ENCODE results near the gene HDGF. TPM values are rescaled to one million over a fixed set of nuclear protein-coding genes. Genes with fewer than 3 reads are reported as not detected.

Gene HDGF
- total and polyA plus RNA-seq, 2 donors (not counting 1 experiment from before 2014, with no cell fraction given), result 99.1 to 138 TPM

- H3K4me2 ChIP-seq (ENCODE audit: extremely low read depth, insufficient read depth, low read length), result peak overlapping the region; percentile 59
Measured at GRCh38 chr1:156703336-156703735, 48.1 kb downstream of the HDGF start.

GRCh38 chr1:156700736-156701531 lies 50.5 kb downstream of the HDGF start:
- no peaks in the 10 kb centered on the region for H3K79me2 ChIP-seq (ENCODE audit: control insufficient read depth, insufficient read depth, low read length)
- no peaks in the 10 kb centered on the region for H3K9me3 ChIP-seq (ENCODE audit: control insufficient read depth, insufficient read depth, low read depth, low read length)
- TF ChIP-seq EZH2 (IDR thresholded peaks at IDR 0.05; ENCODE audit: low read length, missing control alignments), result no peak
- TF ChIP-seq, protein P1, sequence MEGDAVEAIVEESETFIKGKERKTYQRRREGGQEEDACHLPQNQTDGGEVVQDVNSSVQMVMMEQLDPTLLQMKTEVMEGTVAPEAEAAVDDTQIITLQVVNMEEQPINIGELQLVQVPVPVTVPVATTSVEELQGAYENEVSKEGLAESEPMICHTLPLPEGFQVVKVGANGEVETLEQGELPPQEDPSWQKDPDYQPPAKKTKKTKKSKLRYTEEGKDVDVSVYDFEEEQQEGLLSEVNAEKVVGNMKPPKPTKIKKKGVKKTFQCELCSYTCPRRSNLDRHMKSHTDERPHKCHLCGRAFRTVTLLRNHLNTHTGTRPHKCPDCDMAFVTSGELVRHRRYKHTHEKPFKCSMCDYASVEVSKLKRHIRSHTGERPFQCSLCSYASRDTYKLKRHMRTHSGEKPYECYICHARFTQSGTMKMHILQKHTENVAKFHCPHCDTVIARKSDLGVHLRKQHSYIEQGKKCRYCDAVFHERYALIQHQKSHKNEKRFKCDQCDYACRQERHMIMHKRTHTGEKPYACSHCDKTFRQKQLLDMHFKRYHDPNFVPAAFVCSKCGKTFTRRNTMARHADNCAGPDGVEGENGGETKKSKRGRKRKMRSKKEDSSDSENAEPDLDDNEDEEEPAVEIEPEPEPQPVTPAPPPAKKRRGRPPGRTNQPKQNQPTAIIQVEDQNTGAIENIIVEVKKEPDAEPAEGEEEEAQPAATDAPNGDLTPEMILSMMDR (conservative IDR thresholded peaks at IDR 0.05 in 1 of 2, IDR thresholded peaks at IDR 0.05 in 1 of 2; ENCODE audit: low read depth in 1 of 2, low read length in 2 of 2), result no peak
- no peak overlapping the region for H3K4me3 ChIP-seq (replicated peaks in 1 of 4; ENCODE audit: control extremely low read depth in 1 of 4, insufficient read depth in 1 of 4, low read depth in 3 of 4, low read length in 4 of 4)
- H4K20me1 ChIP-seq (ENCODE audit: control insufficient read depth, extremely low read depth, insufficient read depth, low read length), result no peaks in the 10 kb centered on the region
- H3K27me3 ChIP-seq (ENCODE audit: control insufficient read depth, insufficient read depth, low read length), result no peaks in the 10 kb centered on the region
- peaks cover 4% of the 10 kb centered on the region for H3K4me1 ChIP-seq (ENCODE audit: control insufficient read depth, extremely low read depth, insufficient read depth, low read length)
- no peak overlapping the region for H3K27ac ChIP-seq (ENCODE audit: insufficient read depth, low read length)
- H3K4me2 ChIP-seq (ENCODE audit: extremely low read depth, insufficient read depth, low read length), result no peak overlapping the region
- H3K36me3 ChIP-seq (ENCODE audit: control insufficient read depth, insufficient read depth, low read length), result peaks cover 8% of the 10 kb centered on the region
- no peak overlapping the region for H3K9ac ChIP-seq (ENCODE audit: insufficient read depth, low read length)
- no peak for DNase-seq (ENCODE audit: low read depth in 2 of 2)
- H2AFZ ChIP-seq (ENCODE audit: low read length), result no peak overlapping the region

More at GRCh38 chr1:156703336-156703735, 48.1 kb downstream of the HDGF start:
- peaks cover 21% of the 10 kb centered on the region for H3K4me1 ChIP-seq (ENCODE audit: control insufficient read depth, extremely low read depth, insufficient read depth, low read length)
- no peak overlapping the region for H3K9ac ChIP-seq (ENCODE audit: insufficient read depth, low read length)
- H4K20me1 ChIP-seq (ENCODE audit: control insufficient read depth, extremely low read depth, insufficient read depth, low read length), result no peaks in the 10 kb centered on the region
- peak overlapping the region in 3 of 4 experiments; percentile 36 to 69 (median 65) for H3K4me3 ChIP-seq (replicated peaks in 1 of 4; ENCODE audit: control extremely low read depth in 1 of 4, insufficient read depth in 1 of 4, low read depth in 3 of 4, low read length in 4 of 4)
- no peak overlapping the region for H2AFZ ChIP-seq (ENCODE audit: low read length)
- no peaks in the 10 kb centered on the region for H3K79me2 ChIP-seq (ENCODE audit: control insufficient read depth, insufficient read depth, low read length)
- H3K36me3 ChIP-seq (ENCODE audit: control insufficient read depth, insufficient read depth, low read length), result peaks cover 8% of the 10 kb centered on the region
- no peaks in the 10 kb centered on the region for H3K9me3 ChIP-seq (ENCODE audit: control insufficient read depth, insufficient read depth, low read depth, low read length)
- no peaks in the 10 kb centered on the region for H3K27me3 ChIP-seq (ENCODE audit: control insufficient read depth, insufficient read depth, low read length)
- DNase-seq (ENCODE audit: low read depth in 2 of 2), result no peak
- H3K27ac ChIP-seq (ENCODE audit: insufficient read depth, low read length), result no peak overlapping the region
- TF ChIP-seq, protein P1 (conservative IDR thresholded peaks at IDR 0.05 in 1 of 2, IDR thresholded peaks at IDR 0.05 in 1 of 2; ENCODE audit: low read depth in 1 of 2, low read length in 2 of 2), result no peak
- no peak for TF ChIP-seq EZH2 (IDR thresholded peaks at IDR 0.05; ENCODE audit: low read length, missing control alignments)

- Histone ChIP-seq H3K9me3 (ENCODE audit: control insufficient read depth, insufficient read depth, low read depth, low read length) (no peaks in the 10 kb centered on the region), H3K36me3 (ENCODE audit: control insufficient read depth, insufficient read depth, low read length) (peaks cover 8% of the 10 kb centered on the region), H3K79me2 (ENCODE audit: control insufficient read depth, insufficient read depth, low read length) (no peaks in the 10 kb centered on the region), H4K20me1 (ENCODE audit: control insufficient read depth, extremely low read depth, insufficient read depth, low read length) (no peaks in the 10 kb centered on the region), H3K9ac (ENCODE audit: insufficient read depth, low read length) (no peak overlapping the region), H3K4me2 (ENCODE audit: extremely low read depth, insufficient read depth, low read length) (no peak overlapping the region), H3K27me3 (ENCODE audit: control insufficient read depth, insufficient read depth, low read length) (no peaks in the 10 kb centered on the region), H3K4me1 (ENCODE audit: control insufficient read depth, extremely low read depth, insufficient read depth, low read length) (no peaks in the 10 kb centered on the region), H3K27ac (ENCODE audit: insufficient read depth, low read length) (no peak overlapping the region), H3K4me3 (replicated peaks in 1 of 4; ENCODE audit: control extremely low read depth in 1 of 4, insufficient read depth in 1 of 4, low read depth in 3 of 4, low read length in 4 of 4) (no peak overlapping the region), H2AFZ (ENCODE audit: low read length) (no peak overlapping the region)
- no peak for TF ChIP-seq EZH2 (IDR thresholded peaks at IDR 0.05; ENCODE audit: low read length, missing control alignments)
- TF ChIP-seq, protein P1 (conservative IDR thresholded peaks at IDR 0.05 in 1 of 2, IDR thresholded peaks at IDR 0.05 in 1 of 2; ENCODE audit: low read depth in 1 of 2, low read length in 2 of 2), result no peak
- peak in 1 of 2 donors; percentile 39 for DNase-seq (ENCODE audit: low read depth in 2 of 2)
Measured at GRCh38 chr1:156698995-156699394, 52.5 kb downstream of the HDGF start.
